ENCODE measurements around the gene FTL. TPM values are rescaled to one million over a fixed set of nuclear protein-coding genes. Genes with fewer than 3 reads are reported as not detected.

FTL gene
- total RNA-seq, 1 donor from 2014 or later: 4,020 TPM

- Mint-ChIP-seq H3K27ac (ENCODE audit: unreplicated experiment) (no peak overlapping the region), H3K9me3 (ENCODE audit: unreplicated experiment) (no peaks in the 10 kb centered on the region), H3K27me3 (ENCODE audit: low read depth, unreplicated experiment) (peaks cover 2% of the 10 kb centered on the region), H3K4me1 (ENCODE audit: low read depth, unreplicated experiment) (peaks cover 3% of the 10 kb centered on the region), H3K36me3 (ENCODE audit: low read depth, unreplicated experiment) (peaks cover 22% of the 10 kb centered on the region), H3K4me3 (ENCODE audit: unreplicated experiment) (no peak overlapping the region)
- Histone ChIP-seq H3K9me3 (ENCODE audit: insufficient read depth, low read depth, low read length) (no peaks in the 10 kb centered on the region), H3K27me3 (ENCODE audit: insufficient read depth, low read length) (no peaks in the 10 kb centered on the region), H3K4me1 (ENCODE audit: insufficient read depth, low read length) (peaks cover 18% of the 10 kb centered on the region), H3K36me3 (ENCODE audit: insufficient read depth, low read length) (peaks cover 6% of the 10 kb centered on the region), H4K20me1 (ENCODE audit: insufficient read depth, low read length) (peaks cover 4% of the 10 kb centered on the region), H3K9ac (ENCODE audit: low read length) (no peak overlapping the region), H3K4me2 (ENCODE audit: low read length) (no peak overlapping the region), H2AFZ (ENCODE audit: low read depth, low read length) (no peak overlapping the region), H3K4me3 (ENCODE audit: insufficient read depth, low read depth, low read length) (no peak overlapping the region), H3K27ac (ENCODE audit: low read depth, low read length) (no peak overlapping the region), H3K79me2 (ENCODE audit: insufficient read depth, low read length) (no peaks in the 10 kb centered on the region)
- no peak for DNase-seq (ENCODE audit: low read depth)
- FAIRE-seq: no peak
- TF ChIP-seq, protein P1, sequence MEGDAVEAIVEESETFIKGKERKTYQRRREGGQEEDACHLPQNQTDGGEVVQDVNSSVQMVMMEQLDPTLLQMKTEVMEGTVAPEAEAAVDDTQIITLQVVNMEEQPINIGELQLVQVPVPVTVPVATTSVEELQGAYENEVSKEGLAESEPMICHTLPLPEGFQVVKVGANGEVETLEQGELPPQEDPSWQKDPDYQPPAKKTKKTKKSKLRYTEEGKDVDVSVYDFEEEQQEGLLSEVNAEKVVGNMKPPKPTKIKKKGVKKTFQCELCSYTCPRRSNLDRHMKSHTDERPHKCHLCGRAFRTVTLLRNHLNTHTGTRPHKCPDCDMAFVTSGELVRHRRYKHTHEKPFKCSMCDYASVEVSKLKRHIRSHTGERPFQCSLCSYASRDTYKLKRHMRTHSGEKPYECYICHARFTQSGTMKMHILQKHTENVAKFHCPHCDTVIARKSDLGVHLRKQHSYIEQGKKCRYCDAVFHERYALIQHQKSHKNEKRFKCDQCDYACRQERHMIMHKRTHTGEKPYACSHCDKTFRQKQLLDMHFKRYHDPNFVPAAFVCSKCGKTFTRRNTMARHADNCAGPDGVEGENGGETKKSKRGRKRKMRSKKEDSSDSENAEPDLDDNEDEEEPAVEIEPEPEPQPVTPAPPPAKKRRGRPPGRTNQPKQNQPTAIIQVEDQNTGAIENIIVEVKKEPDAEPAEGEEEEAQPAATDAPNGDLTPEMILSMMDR (IDR thresholded peaks at IDR 0.05; ENCODE audit: insufficient read depth, low read depth, low read length): no peak
- no peak for TF ChIP-seq EZH2 (IDR thresholded peaks at IDR 0.05; ENCODE audit: insufficient read depth, low read length)
Observed at GRCh38 chr19:49014870-49015255, 49.8 kb downstream of the FTL start.

DNA sequence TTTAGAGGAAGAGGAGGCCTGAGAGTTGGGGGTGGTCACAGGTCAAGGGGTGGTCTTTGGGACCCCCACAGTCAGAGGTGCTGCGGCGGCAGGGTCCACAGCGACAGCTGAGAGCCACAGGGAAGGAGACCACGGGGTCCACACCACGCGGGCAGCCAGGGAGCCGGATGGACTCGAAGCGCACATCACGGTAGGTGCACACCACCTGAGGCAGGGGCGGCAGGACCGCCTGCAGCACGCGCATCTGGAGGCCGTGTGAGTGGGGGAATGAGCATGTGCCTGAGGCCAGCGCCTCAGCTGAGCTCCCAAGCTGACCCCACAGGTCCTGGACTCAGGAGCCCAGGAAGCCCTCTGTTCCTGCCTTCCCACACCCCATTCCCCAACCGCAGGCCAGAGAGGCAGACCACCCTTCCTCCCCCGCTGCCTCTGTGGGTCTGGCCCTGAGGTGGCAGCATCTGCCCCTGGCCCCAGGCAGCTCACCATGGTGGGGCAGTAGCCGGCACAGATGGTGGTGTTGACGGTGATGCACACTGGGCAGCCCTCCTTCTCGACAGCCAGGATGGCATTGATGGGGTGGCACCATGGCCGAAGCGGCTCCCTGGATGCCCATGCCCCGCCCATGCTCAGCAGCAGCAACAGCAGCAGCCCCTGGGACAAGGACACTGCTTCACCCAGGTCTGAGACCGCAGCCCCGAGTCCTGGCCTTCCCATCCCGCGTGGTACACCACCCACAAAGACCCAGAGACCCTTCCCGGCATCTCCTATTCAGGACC is 51.1 kb downstream of the FTL start:
- DNase-seq (ENCODE audit: low read depth) (no peak), FAIRE-seq (no peak)
- Histone ChIP-seq H3K4me1 (ENCODE audit: insufficient read depth, low read length) (peaks cover 18% of the 10 kb centered on the region), H3K4me3 (ENCODE audit: insufficient read depth, low read depth, low read length) (no peak overlapping the region), H3K27ac (ENCODE audit: low read depth, low read length) (no peak overlapping the region), H3K79me2 (ENCODE audit: insufficient read depth, low read length) (no peaks in the 10 kb centered on the region), H3K27me3 (ENCODE audit: insufficient read depth, low read length) (no peaks in the 10 kb centered on the region), H4K20me1 (ENCODE audit: insufficient read depth, low read length) (peaks cover 4% of the 10 kb centered on the region), H3K4me2 (ENCODE audit: low read length) (no peak overlapping the region), H2AFZ (ENCODE audit: low read depth, low read length) (no peak overlapping the region), H3K9me3 (ENCODE audit: insufficient read depth, low read depth, low read length) (no peaks in the 10 kb centered on the region), H3K9ac (ENCODE audit: low read length) (no peak overlapping the region), H3K36me3 (ENCODE audit: insufficient read depth, low read length) (peaks cover 6% of the 10 kb centered on the region)
- H3K4me1 Mint-ChIP-seq (ENCODE audit: low read depth, unreplicated experiment): peaks cover 7% of the 10 kb centered on the region
- no peak overlapping the region for H3K27ac Mint-ChIP-seq (ENCODE audit: unreplicated experiment)
- peaks cover 2% of the 10 kb centered on the region for H3K27me3 Mint-ChIP-seq (ENCODE audit: low read depth, unreplicated experiment)
- no peak for TF ChIP-seq EZH2 (IDR thresholded peaks at IDR 0.05; ENCODE audit: insufficient read depth, low read length)
- TF ChIP-seq, protein P1 (IDR thresholded peaks at IDR 0.05; ENCODE audit: insufficient read depth, low read depth, low read length): no peak
- peaks cover 19% of the 10 kb centered on the region for H3K36me3 Mint-ChIP-seq (ENCODE audit: low read depth, unreplicated experiment)
- H3K9me3 Mint-ChIP-seq (ENCODE audit: unreplicated experiment): no peaks in the 10 kb centered on the region
- H3K4me3 Mint-ChIP-seq (ENCODE audit: unreplicated experiment): no peak overlapping the region

Small RNAs within 50 kb of the gene (microRNA-seq; reads per million reads assigned to microRNA genes)
- 1.4 reads per million for gene MIR6798

Other genes starting within 250 kb of the FTL start
- 0.55 and 0.57 TPM in 2 replicates for gene MAMSTR, start 245.6 kb upstream of the FTL start, total RNA-seq
- gene RASIP1, start 224.7 kb upstream of the FTL start, total RNA-seq: 0.26 and 0.68 TPM in 2 replicates
- gene IZUMO1, start 218.4 kb upstream of the FTL start, total RNA-seq: not detected in 2 replicates
- 0.65 and 0.91 TPM in 2 replicates for gene FUT1, start 212.7 kb upstream of the FTL start, total RNA-seq
- not detected in 2 replicates for gene FGF21, start 209.8 kb upstream of the FTL start, total RNA-seq
- 38.1 and 41.5 TPM in 2 replicates for gene BCAT2, start 154.3 kb upstream of the FTL start, total RNA-seq
- 8.2 and 9.7 TPM in 2 replicates for gene HSD17B14, start 128.8 kb upstream of the FTL start, total RNA-seq
- gene PLEKHA4, start 96.7 kb upstream of the FTL start, total RNA-seq: 27.5 and 32.8 TPM in 2 replicates
- 39.5 and 53.2 TPM in 2 replicates for gene PPP1R15A, start 92.9 kb upstream of the FTL start, total RNA-seq
- not detected in 2 replicates for gene TULP2, start 66.6 kb upstream of the FTL start, total RNA-seq
- 164 and 189 TPM in 2 replicates for gene NUCB1, start 65.0 kb upstream of the FTL start, total RNA-seq
- gene DHDH, start 31.6 kb upstream of the FTL start, total RNA-seq: 0.45 TPM in 1 of 2 replicates, not detected in the other
- gene BAX, start 10.4 kb upstream of the FTL start, total RNA-seq: 169 and 174 TPM in 2 replicates
- gene GYS1, start 28.0 kb downstream of the FTL start, total RNA-seq: 86.0 and 86.8 TPM in 2 replicates
- 105 and 106 TPM in 2 replicates for gene RUVBL2, start 28.6 kb downstream of the FTL start, total RNA-seq
- 0.48 TPM in 1 of 2 replicates, not detected in the other for gene LHB, start 51.8 kb downstream of the FTL start, total RNA-seq
- gene CGB3, start 59.0 kb downstream of the FTL start, total RNA-seq: 3.6 and 4.5 TPM in 2 replicates
- 0.52 and 2.9 TPM in 2 replicates for gene CGB2, start 66.6 kb downstream of the FTL start, total RNA-seq
- gene CGB1, start 71.6 kb downstream of the FTL start, total RNA-seq: 2.3 TPM in 1 of 2 replicates, not detected in the other
- gene CGB5, start 78.5 kb downstream of the FTL start, total RNA-seq: 2.0 and 6.5 TPM in 2 replicates
- gene CGB8, start 83.8 kb downstream of the FTL start, total RNA-seq: 9.4 and 15.8 TPM in 2 replicates
- 7.1 and 8.8 TPM in 2 replicates for gene CGB7, start 92.4 kb downstream of the FTL start, total RNA-seq
- gene NTF4, start 99.5 kb downstream of the FTL start, total RNA-seq: 7.2 and 7.3 TPM in 2 replicates
- gene KCNA7, start 107.4 kb downstream of the FTL start, total RNA-seq: 0.05 TPM in 1 of 2 replicates, not detected in the other
- gene SNRNP70, start 120.1 kb downstream of the FTL start, total RNA-seq: 173 and 177 TPM in 2 replicates
- 8.9 and 9.7 TPM in 2 replicates for gene LIN7B, start 149.1 kb downstream of the FTL start, total RNA-seq
- 0.73 and 1.4 TPM in 2 replicates for gene C19orf73, start 153.8 kb downstream of the FTL start, total RNA-seq
- 9.2 and 11.7 TPM in 2 replicates for gene PPFIA3, start 154.2 kb downstream of the FTL start, total RNA-seq
- not detected in 2 replicates for gene HRC, start 190.1 kb downstream of the FTL start, total RNA-seq
- 26.3 and 28.3 TPM in 2 replicates for gene TRPM4, start 192.5 kb downstream of the FTL start, total RNA-seq